ENCODE measurements around the gene SORBS1. TPM values are rescaled to one million over a fixed set of nuclear protein-coding genes. Genes with fewer than 3 reads are reported as not detected.

SORBS1 gene
- total and polyA plus RNA-seq, 4 donors, result 33.2 to 71.3 (median 44.1) TPM

GRCh38 chr10:95457319-95457886 is 103.8 kb downstream of the SORBS1 start:
- 24% methylated on average over 5 of the region's 5 CpGs for WGBS
- Histone ChIP-seq H3K4me1 (ENCODE audit: control insufficient read depth in 4 of 4, insufficient read depth in 4 of 4, low read length in 3 of 4) (peaks cover 6 to 48% (median 25%) of the 10 kb centered on the region in 4 donors), H3K9ac (ENCODE audit: low read depth in 1 of 2, low read length in 2 of 2) (peak overlapping the region; percentile 67 to 93), H3K27me3 (ENCODE audit: control insufficient read depth in 4 of 4, insufficient read depth in 4 of 4, low read length in 3 of 4) (no peaks in the 10 kb centered on the region), H3K27ac (ENCODE audit: low read depth in 1 of 2, low read length in 2 of 2) (peak overlapping the region; percentile 91 to 99), H3K9me3 (ENCODE audit: control insufficient read depth in 4 of 4, low read length in 3 of 4) (no peaks in the 10 kb centered on the region), H3K36me3 (ENCODE audit: control insufficient read depth in 4 of 4, insufficient read depth in 3 of 4, low read depth in 1 of 4, low read length in 3 of 4) (no peaks in the 10 kb centered on the region), H3K4me3 (ENCODE audit: low read depth in 1 of 3, low read length in 3 of 3) (no peak overlapping the region)
- peak; percentile 79 for TF ChIP-seq SP1 (IDR thresholded peaks at IDR 0.05)
- TF ChIP-seq TAF1 (conservative IDR thresholded peaks at IDR 0.05), result peak; percentile 58
- TF ChIP-seq HNF4A (conservative IDR thresholded peaks at IDR 0.05), result peak in 1 of 2 donors; percentile 62
- TF ChIP-seq YY1 (IDR thresholded peaks at IDR 0.05), result peak; percentile 91
- no peak for TF ChIP-seq EGR1 (IDR thresholded peaks at IDR 0.05; ENCODE audit: low read depth in 2 of 2)
- TF ChIP-seq FOXA1 (IDR thresholded peaks at IDR 0.05), result peak; percentile 96
- no peak for TF ChIP-seq ATF3 (IDR thresholded peaks at IDR 0.05)
- peak; percentile 49 for TF ChIP-seq ZBTB33 (IDR thresholded peaks at IDR 0.05)
- TF ChIP-seq JUND (IDR thresholded peaks at IDR 0.05), result no peak
- TF ChIP-seq NR2F2 (IDR thresholded peaks at IDR 0.05), result no peak
- peak; percentile 97 for TF ChIP-seq FOXA2 (IDR thresholded peaks at IDR 0.05)
- no peak for TF ChIP-seq CTCF (IDR thresholded peaks at IDR 0.05; ENCODE audit: low read depth, low read length, missing input control)
- peak; percentile 84 for TF ChIP-seq REST (IDR thresholded peaks at IDR 0.05)
- TF ChIP-seq HNF4G (IDR thresholded peaks at IDR 0.05), result no peak
- no peak for TF ChIP-seq GABPA (IDR thresholded peaks at IDR 0.05 in 1 of 2, conservative IDR thresholded peaks at IDR 0.05 in 1 of 2)
- TF ChIP-seq MAX (IDR thresholded peaks at IDR 0.05), result peak; percentile 10
- peak; percentile 21 to 80 for TF ChIP-seq RXRA (IDR thresholded peaks at IDR 0.05)
- TF ChIP-seq RAD21 (IDR thresholded peaks at IDR 0.05), result no peak
- DNase-seq (ENCODE audit: low spot score), result no peak

Measured in liver (tissue), 9 donors.